Measurements from ENCODE around the gene TSEN2. TPM values are rescaled to one million over a fixed set of nuclear protein-coding genes. Genes with fewer than 3 reads are reported as not detected.
"Not testable (repeated sequence)": the region's sequence is repeated elsewhere in the genome, so short reads cannot be mapped to it uniquely, and the experiment has no call there.

TSEN2 gene
- total RNA-seq, 4 donors from 2014 or later = 10.3 to 37.8 (median 20.4) TPM

- Histone ChIP-seq H3K27me3 (no peaks in the 10 kb centered on the region), H3K4me3 (no peak overlapping the region), H3K36me3 (no peaks in the 10 kb centered on the region), H3K9me3 (no peaks in the 10 kb centered on the region), H3K4me1 (no peaks in the 10 kb centered on the region), H3K27ac (no peak overlapping the region)
- TF ChIP-seq POLR2A (IDR thresholded peaks at IDR 0.05) (no peak), CTCF (IDR thresholded peaks at IDR 0.05) (peak in 3 of 4 experiments; percentile 7 to 12 (median 7))
- intact Hi-C loops (cut with DNase I; ENCODE audit: low total_unique reads) = no loop called here
- no peak for DNase-seq
These were observed 57.3 kb downstream of the TSEN2 start for GRCh38 chr3:12541625-12542024.

- H3K9me3 ChIP-seq; H3K27me3 ChIP-seq; H3K4me1 ChIP-seq; DNase-seq; H3K4me3 ChIP-seq; H3K27ac ChIP-seq; intact Hi-C loops (cut with DNase I; ENCODE audit: low total_unique reads); H3K36me3 ChIP-seq: not testable (repeated sequence)
These were observed 59.2 kb downstream of the TSEN2 start for GRCh38 chr3:12543497-12543896.

GRCh38 chr3:12544652-12545472 is 60.6 kb downstream of the TSEN2 start:
- Histone ChIP-seq H3K27me3 (no peaks in the 10 kb centered on the region), H3K36me3 (no peaks in the 10 kb centered on the region), H3K4me3 (no peak overlapping the region), H3K9me3 (no peaks in the 10 kb centered on the region), H3K27ac (no peak overlapping the region), H3K4me1 (no peaks in the 10 kb centered on the region)
- no peak for TF ChIP-seq POLR2A (IDR thresholded peaks at IDR 0.05)
- TF ChIP-seq CTCF (IDR thresholded peaks at IDR 0.05) = no peak
- DNase-seq = no peak
- intact Hi-C loops (cut with DNase I; ENCODE audit: low total_unique reads) = no loop called here

GRCh38 chr3:12545473-12545791 is 61.2 kb downstream of the TSEN2 start, which contains the start of gene MKRN2OS:
Gene MKRN2OS (minus strand): TSS chr3:12545499. CDS start chr3:12545464, 35 bp downstream.
- no peaks in the 10 kb centered on the region for H3K4me1 ChIP-seq
- intact Hi-C loops (cut with DNase I; ENCODE audit: low total_unique reads) = no loop called here
- TF ChIP-seq POLR2A (IDR thresholded peaks at IDR 0.05) (no peak), CTCF (IDR thresholded peaks at IDR 0.05) (no peak)
- no peaks in the 10 kb centered on the region for H3K27me3 ChIP-seq
- H3K4me3 ChIP-seq = no peak within 1 kb of the TSS
- no peaks in the 10 kb centered on the region for H3K36me3 ChIP-seq
- no peak within 1 kb of the TSS for H3K27ac ChIP-seq
- DNase-seq = no peak
- no peaks in the 10 kb centered on the region for H3K9me3 ChIP-seq

GRCh38 chr3:12549971-12550760 is 65.9 kb downstream of the TSEN2 start:
- H3K4me3 ChIP-seq = no peak overlapping the region
- no peaks in the 10 kb centered on the region for H3K9me3 ChIP-seq
- H3K27ac ChIP-seq = no peak overlapping the region
- intact Hi-C loops (cut with DNase I; ENCODE audit: low total_unique reads) = no loop called here
- no peaks in the 10 kb centered on the region for H3K36me3 ChIP-seq
- no peak for DNase-seq
- H3K27me3 ChIP-seq = no peaks in the 10 kb centered on the region
- TF ChIP-seq CTCF (IDR thresholded peaks at IDR 0.05) (no peak), POLR2A (IDR thresholded peaks at IDR 0.05) (no peak)
- no peaks in the 10 kb centered on the region for H3K4me1 ChIP-seq
